ENCODE measurements around the gene FICD.

DNA sequence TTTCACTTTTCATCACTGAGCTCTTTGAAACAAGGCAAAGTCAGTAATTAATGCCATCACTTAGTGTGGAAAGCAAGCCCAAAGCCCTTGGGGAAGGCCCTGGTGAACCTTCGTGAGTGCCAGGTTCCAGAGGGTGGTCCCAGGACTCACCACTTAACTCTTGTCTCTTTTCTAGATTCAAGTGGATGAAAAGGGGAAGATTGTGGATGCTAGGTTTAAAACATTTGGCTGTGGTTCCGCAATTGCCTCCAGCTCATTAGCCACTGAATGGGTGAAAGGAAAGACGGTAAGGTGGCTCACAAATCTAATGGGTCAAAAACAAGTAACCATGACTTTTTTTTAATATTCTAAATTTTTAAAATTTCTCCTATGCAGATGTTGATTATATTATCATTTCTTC lies 50.1 kb downstream of the FICD start:
- TF ChIP-seq NFIC (IDR thresholded peaks at IDR 0.05; ENCODE audit: low read length) (no peak), TGIF2 (CRISPR knock-in tag; IDR thresholded peaks at IDR 0.05) (no peak), HES4 (CRISPR knock-in tag; IDR thresholded peaks at IDR 0.05; ENCODE audit: borderline replicate concordance) (no peak), ZKSCAN8 (CRISPR knock-in tag; IDR thresholded peaks at IDR 0.05; ENCODE audit: borderline replicate concordance) (no peak), EP300 (IDR thresholded peaks at IDR 0.05; ENCODE audit: low read depth in 2 of 2, low read length in 2 of 2) (no peak), EP300 (CRISPR knock-in tag; IDR thresholded peaks at IDR 0.05; ENCODE audit: borderline replicate concordance) (no peak), HOMEZ (CRISPR knock-in tag; IDR thresholded peaks at IDR 0.05; ENCODE audit: low read depth) (no peak), TAF1 (CRISPR knock-in tag; IDR thresholded peaks at IDR 0.05) (no peak), ZNF501 (CRISPR knock-in tag; IDR thresholded peaks at IDR 0.05) (no peak), GABPA (IDR thresholded peaks at IDR 0.05; ENCODE audit: low read depth, low read length) (no peak), GABPA (CRISPR knock-in tag; IDR thresholded peaks at IDR 0.05; ENCODE audit: low read depth) (no peak), EZH2 (conservative IDR thresholded peaks at IDR 0.05; ENCODE audit: low read depth, low read length) (no peak), ZNF121 (CRISPR knock-in tag; IDR thresholded peaks at IDR 0.05) (no peak), POLR2A (IDR thresholded peaks at IDR 0.05; ENCODE audit: insufficient read depth in 1 of 2, low read depth in 2 of 2, low read length in 2 of 2) (no peak)
- TF ChIP-seq, protein P1, sequence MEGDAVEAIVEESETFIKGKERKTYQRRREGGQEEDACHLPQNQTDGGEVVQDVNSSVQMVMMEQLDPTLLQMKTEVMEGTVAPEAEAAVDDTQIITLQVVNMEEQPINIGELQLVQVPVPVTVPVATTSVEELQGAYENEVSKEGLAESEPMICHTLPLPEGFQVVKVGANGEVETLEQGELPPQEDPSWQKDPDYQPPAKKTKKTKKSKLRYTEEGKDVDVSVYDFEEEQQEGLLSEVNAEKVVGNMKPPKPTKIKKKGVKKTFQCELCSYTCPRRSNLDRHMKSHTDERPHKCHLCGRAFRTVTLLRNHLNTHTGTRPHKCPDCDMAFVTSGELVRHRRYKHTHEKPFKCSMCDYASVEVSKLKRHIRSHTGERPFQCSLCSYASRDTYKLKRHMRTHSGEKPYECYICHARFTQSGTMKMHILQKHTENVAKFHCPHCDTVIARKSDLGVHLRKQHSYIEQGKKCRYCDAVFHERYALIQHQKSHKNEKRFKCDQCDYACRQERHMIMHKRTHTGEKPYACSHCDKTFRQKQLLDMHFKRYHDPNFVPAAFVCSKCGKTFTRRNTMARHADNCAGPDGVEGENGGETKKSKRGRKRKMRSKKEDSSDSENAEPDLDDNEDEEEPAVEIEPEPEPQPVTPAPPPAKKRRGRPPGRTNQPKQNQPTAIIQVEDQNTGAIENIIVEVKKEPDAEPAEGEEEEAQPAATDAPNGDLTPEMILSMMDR (CRISPR knock-in tag; IDR thresholded peaks at IDR 0.05) = no peak
- TF ChIP-seq, protein P2, sequence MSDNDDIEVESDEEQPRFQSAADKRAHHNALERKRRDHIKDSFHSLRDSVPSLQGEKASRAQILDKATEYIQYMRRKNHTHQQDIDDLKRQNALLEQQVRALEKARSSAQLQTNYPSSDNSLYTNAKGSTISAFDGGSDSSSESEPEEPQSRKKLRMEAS (IDR thresholded peaks at IDR 0.05) = no peak

Data from HepG2 (cell line).